Measurements from ENCODE around the gene EPO. TPM values are rescaled to one million over a fixed set of nuclear protein-coding genes. Genes with fewer than 3 reads are reported as not detected.
"Not testable (repeated sequence)": the region's sequence is repeated elsewhere in the genome, so short reads cannot be mapped to it uniquely, and the experiment has no call there.

Gene EPO
- total and polyA plus RNA-seq, 2 experiments from 2014 or later = not detected

DNA sequence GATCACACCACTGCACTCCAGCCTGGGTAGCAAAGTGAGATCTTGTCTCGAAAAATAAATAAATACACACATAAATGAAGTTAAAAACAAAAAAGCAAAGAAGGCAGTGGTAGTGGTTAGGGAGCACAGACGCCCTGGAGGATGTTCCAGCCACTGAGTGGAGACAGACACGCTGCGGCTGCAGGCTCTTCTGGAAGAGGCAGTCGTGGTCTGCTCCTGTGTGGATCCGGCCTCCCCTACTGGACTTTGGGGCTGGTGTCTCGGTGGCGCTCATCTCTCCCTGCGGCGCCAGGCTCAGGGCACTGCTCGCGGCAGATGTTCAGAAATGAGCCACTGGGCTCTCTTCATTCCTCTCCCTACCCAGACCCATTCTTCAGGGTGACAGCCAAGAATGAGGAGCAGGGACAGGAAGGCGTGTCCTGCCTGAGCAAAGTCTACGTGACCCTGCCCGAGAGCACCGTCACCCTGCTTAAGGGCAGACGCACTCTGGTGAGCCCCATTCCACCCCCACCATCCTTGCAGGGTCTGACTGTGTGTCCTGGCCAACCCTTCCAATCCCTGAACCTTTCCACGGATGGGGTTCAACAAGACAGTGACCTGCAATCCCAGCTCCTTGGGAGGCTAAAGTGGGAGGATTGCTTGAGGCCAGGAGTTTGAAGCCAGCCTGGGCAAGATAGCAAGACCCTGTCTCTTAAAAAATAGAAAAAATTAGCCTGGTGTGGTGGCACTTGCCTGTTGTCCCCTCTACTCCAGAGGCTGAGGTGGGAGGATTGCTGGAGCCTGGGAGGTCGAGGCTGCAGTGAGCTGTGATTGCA is 39.3 kb downstream of the EPO start:
- Histone ChIP-seq H3K36me3 (ENCODE audit: low read depth) (no peaks in the 10 kb centered on the region), H3K9me2 (ENCODE audit: insufficient read depth) (no peaks in the 10 kb centered on the region), H3F3A (ENCODE audit: insufficient read depth) (no peaks in the 10 kb centered on the region), H4K20me1 (ENCODE audit: insufficient read depth) (no peaks in the 10 kb centered on the region), H3K79me2 (ENCODE audit: insufficient read depth) (no peaks in the 10 kb centered on the region), H3K4me2 (ENCODE audit: unreplicated experiment) (no peak overlapping the region), H3K27me3 (replicated peaks; ENCODE audit: insufficient read depth) (peaks cover 3% of the 10 kb centered on the region; the same call in 1 of the 2 replicates), H3K9me3 (ENCODE audit: low read depth) (no peaks in the 10 kb centered on the region), H3K4me3 (no peak overlapping the region), H3K4me1 (ENCODE audit: insufficient read depth) (no peaks in the 10 kb centered on the region), H3K27ac (no peak overlapping the region), H2AFZ (no peak overlapping the region), H3K9ac (no peak overlapping the region)
- TF ChIP-seq EZH2phosphoT487 (IDR thresholded peaks at IDR 0.05; ENCODE audit: insufficient read depth, low read depth) = no peak
- no peak for TF ChIP-seq EZH2 (IDR thresholded peaks at IDR 0.05; ENCODE audit: insufficient read depth, poor library complexity, severe bottlenecking)
- in situ Hi-C loops (cut with MboI) = no loop called here
- DNase-seq = no peak
- WGBS, 2 experiments (ENCODE audit: low coverage in 1 of 2, low lambda C conversion rate in 2 of 2, missing lambda C conversion rate in 2 of 2) = 30 to 38% methylated on average over 19 of the region's 19 CpGs

DNA sequence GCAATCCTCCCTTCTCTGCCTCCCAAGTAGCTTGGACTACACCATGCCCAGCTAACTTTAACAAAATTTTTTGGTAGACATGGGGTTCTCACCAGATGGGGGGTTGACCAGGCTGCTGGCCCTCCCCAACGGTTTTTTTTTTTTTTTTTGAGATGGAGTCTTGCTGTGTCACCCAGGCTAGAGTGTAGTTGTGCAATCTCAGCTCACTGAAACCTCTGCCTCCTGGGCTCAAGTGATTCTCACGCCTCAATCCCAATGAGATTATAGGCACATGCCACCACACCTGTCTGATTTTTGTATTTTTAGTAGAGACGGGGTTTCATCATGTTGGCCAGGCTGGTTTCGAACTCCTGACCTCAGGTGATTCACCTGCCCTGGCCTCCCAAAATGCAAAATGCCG is 42.6 kb downstream of the EPO start:
- H3K4me3 ChIP-seq; H3K9me3 ChIP-seq (ENCODE audit: low read depth); H3K27ac ChIP-seq; H3F3A ChIP-seq (ENCODE audit: insufficient read depth); H3K4me1 ChIP-seq (ENCODE audit: insufficient read depth); H4K20me1 ChIP-seq (ENCODE audit: insufficient read depth); H3K9me2 ChIP-seq (ENCODE audit: insufficient read depth); H2AFZ ChIP-seq; H3K9ac ChIP-seq; H3K36me3 ChIP-seq (ENCODE audit: low read depth); H3K27me3 ChIP-seq (replicated peaks; ENCODE audit: insufficient read depth); H3K79me2 ChIP-seq (ENCODE audit: insufficient read depth); H3K4me2 ChIP-seq (ENCODE audit: unreplicated experiment); in situ Hi-C loops (cut with MboI): not testable (repeated sequence)
- WGBS, 2 experiments (ENCODE audit: low coverage in 1 of 2, low lambda C conversion rate in 2 of 2, missing lambda C conversion rate in 2 of 2) = 73% methylated on average over 5 of the region's 5 CpGs
- DNase-seq = peak; percentile 18

DNA sequence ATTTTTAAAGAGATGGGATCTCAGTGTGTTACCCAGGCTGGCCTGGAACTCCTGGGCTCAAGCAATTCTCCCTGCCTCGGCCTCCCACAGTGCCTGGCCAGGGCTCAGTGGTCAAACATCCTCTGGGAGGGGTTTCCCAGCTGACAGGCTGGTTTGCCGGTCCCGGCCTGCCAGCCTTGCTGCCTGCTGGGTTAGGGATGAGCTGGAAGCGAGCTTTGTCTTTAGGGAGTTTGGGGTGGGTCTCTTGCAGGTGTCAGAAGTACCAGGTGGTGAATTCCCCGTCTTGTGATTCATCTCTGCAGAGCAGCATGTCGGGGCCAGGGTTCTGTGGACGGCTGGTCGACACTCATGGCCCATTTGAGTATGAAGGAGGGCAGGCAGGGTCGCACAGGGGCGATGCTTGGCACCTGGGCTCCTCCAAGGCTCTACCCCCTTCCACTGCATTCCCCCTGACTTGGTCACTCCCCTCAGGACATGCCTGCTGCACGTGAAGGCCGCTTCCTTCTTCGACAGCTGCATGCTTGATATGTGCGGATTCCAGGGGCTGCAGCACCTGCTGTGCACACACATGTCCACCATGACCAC is 43.4 kb downstream of the EPO start:
- no peak for DNase-seq
- Histone ChIP-seq H3K79me2 (ENCODE audit: insufficient read depth) (no peaks in the 10 kb centered on the region), H3K4me1 (ENCODE audit: insufficient read depth) (no peaks in the 10 kb centered on the region), H2AFZ (no peak overlapping the region), H3K9ac (no peak overlapping the region), H3K27me3 (replicated peaks; ENCODE audit: insufficient read depth) (peaks cover 7% of the 10 kb centered on the region; the same call in 1 of the 2 replicates), H3K4me3 (no peak overlapping the region), H3K36me3 (ENCODE audit: low read depth) (no peaks in the 10 kb centered on the region), H3K27ac (no peak overlapping the region), H4K20me1 (ENCODE audit: insufficient read depth) (no peaks in the 10 kb centered on the region), H3F3A (ENCODE audit: insufficient read depth) (no peaks in the 10 kb centered on the region), H3K9me2 (ENCODE audit: insufficient read depth) (no peaks in the 10 kb centered on the region), H3K9me3 (ENCODE audit: low read depth) (no peaks in the 10 kb centered on the region), H3K4me2 (ENCODE audit: unreplicated experiment) (no peak overlapping the region)
- TF ChIP-seq EZH2phosphoT487 (IDR thresholded peaks at IDR 0.05; ENCODE audit: insufficient read depth, low read depth) (no peak), EZH2 (IDR thresholded peaks at IDR 0.05; ENCODE audit: insufficient read depth, poor library complexity, severe bottlenecking) (no peak)
- in situ Hi-C loops (cut with MboI) = no loop called here
- 53 to 61% methylated on average over 14 of the region's 14 CpGs for whole genome bisulfite sequencing, 2 experiments (ENCODE audit: low coverage in 1 of 2, low lambda C conversion rate in 2 of 2, missing lambda C conversion rate in 2 of 2)

DNA sequence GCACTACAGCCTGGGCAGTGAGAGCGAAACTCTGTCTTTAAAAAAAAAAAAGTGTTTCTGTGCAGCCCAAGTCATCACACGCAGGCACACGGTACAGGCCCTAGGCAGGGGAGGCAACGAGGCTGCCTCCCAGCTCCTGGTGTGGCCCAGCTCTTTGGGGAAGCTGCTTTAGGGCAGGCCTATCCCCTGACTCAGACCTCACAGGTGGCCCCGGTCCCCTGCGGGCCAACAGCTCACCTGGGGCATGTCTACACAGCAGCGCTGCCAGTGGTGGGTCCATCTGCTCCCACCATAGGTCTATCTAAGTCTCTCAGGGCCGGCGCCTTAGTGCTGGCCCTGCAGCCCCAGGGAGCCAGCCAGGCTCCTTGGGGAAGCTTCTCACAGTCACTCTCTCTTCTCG is 44.6 kb downstream of the EPO start:
- WGBS, 2 experiments (ENCODE audit: low coverage in 1 of 2, low lambda C conversion rate in 2 of 2, missing lambda C conversion rate in 2 of 2) = 59 to 70% methylated on average over 10 of the region's 10 CpGs

More for the DNA sequence above, 44.6 kb downstream of the EPO start:
- no peaks in the 10 kb centered on the region for H3K36me3 ChIP-seq (ENCODE audit: low read depth)
- H3K27ac ChIP-seq = no peak overlapping the region
- no peaks in the 10 kb centered on the region for H3F3A ChIP-seq (ENCODE audit: insufficient read depth)
- no peak overlapping the region for H3K9ac ChIP-seq
- no peak overlapping the region for H2AFZ ChIP-seq
- no peaks in the 10 kb centered on the region for H3K9me2 ChIP-seq (ENCODE audit: insufficient read depth)
- TF ChIP-seq EZH2phosphoT487 (IDR thresholded peaks at IDR 0.05; ENCODE audit: insufficient read depth, low read depth) (no peak), EZH2 (IDR thresholded peaks at IDR 0.05; ENCODE audit: insufficient read depth, poor library complexity, severe bottlenecking) (no peak)
- H4K20me1 ChIP-seq (ENCODE audit: insufficient read depth) = no peaks in the 10 kb centered on the region
- no peak overlapping the region for H3K4me2 ChIP-seq (ENCODE audit: unreplicated experiment)
- in situ Hi-C loops (cut with MboI) = no loop called here
- peaks cover 5% of the 10 kb centered on the region; the same call in 1 of the 2 replicates for H3K27me3 ChIP-seq (replicated peaks; ENCODE audit: insufficient read depth)
- DNase-seq = no peak
- H3K4me3 ChIP-seq = no peak overlapping the region
- no peaks in the 10 kb centered on the region for H3K9me3 ChIP-seq (ENCODE audit: low read depth)
- no peaks in the 10 kb centered on the region for H3K4me1 ChIP-seq (ENCODE audit: insufficient read depth)
- no peaks in the 10 kb centered on the region for H3K79me2 ChIP-seq (ENCODE audit: insufficient read depth)

All from GM23248 (cell line).